Right forelimb (tissue), 1 donor: ENCODE results near the gene ING5.

Experiments used
- DNase-seq: peaks from one replicate; pipeline ENCODE4 v3.0.0-alpha.2; 2018

Gene ING5

DNA sequence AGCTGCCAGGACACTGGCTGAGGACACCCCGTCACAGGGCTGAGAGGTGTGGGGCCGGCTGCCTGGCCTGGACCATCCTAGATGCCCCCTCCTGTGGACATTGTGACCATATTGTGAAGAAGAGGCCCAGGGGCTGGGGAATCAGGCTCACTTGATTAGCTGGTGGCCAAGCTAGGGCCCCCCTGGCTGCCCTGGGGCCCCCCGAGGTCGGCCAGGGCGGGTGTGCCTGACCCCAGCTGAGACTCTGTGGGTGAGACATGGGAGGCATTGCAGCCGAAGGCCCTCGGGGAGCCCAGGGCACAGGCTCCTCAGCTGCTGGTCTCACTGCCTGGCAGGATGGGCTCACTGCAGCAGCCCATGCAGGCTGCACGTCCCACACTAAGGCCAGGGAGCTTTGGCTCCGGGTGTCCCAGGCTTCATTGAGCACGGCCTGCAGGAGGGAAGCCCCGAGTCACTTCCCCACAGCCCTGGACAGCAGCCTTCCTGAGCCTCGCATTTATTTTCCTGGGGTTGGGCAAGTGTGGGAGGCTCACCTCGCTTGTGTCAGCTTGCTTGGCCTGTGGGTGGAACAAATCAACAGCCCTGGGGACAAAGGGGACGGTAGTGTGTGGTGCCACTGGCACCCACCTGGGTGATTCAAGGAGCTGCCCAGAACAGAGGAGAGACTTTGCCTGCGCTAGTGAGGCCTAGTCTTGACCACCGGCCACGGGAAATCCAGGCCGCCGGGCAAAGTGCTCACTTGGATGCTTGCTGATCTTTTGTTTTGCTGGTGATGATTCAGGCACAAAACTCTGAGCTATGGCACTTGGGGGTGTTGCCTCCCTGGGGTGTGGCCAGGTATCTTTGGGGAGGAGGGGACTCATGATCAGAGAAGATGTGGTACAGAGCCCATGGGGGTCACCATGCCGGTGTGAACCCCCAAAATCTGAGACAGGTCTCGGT lies 76.1 kb downstream of the ING5 start:
- no peak for DNase-seq
